PFSK-1 (cell line): ENCODE measurements around the gene CUBN.
A peak's percentile ranks its signal among the peaks of the same experiment; 100 is the strongest.

Experiments
- FOXP2 ChIP-seq: optimal IDR thresholded peaks from 2 replicates; pipeline ENCODE3; 2011; ENCODE audit warnings: borderline replicate concordance, control low read depth, inconsistent platforms; ENCODE audit not compliant: insufficient read depth; ENCODE audit errors: extremely low read length, extremely low read depth
- POLR2AphosphoS5 ChIP-seq: IDR thresholded peaks from 2 replicates; pipeline ENCODE4 v1.6.1; 2012; ENCODE audit warnings: low read depth, mild to moderate bottlenecking, control low read depth, low read length, moderate library complexity
- SIN3A ChIP-seq: IDR thresholded peaks from 2 replicates; pipeline ENCODE4 v1.6.1; 2012; ENCODE audit warnings: mild to moderate bottlenecking, low read length, moderate library complexity, borderline replicate concordance; ENCODE audit not compliant: insufficient read depth
- TAF1 ChIP-seq: IDR thresholded peaks from 2 replicates; pipeline ENCODE4 v1.6.1; 2012; ENCODE audit warnings: low read length, control low read depth, borderline replicate concordance; ENCODE audit not compliant: insufficient read depth
- TF ChIP-seq, protein P1 (sequence below), 2 experiments: IDR thresholded peaks; 2 replicates each; pipeline versions ENCODE4 v1.6.1 to v1.8.0; 2011 to 2012; ENCODE audit warnings: low read depth in 2 of 2, low read length in 2 of 2, control low read depth in 1 of 2, inconsistent platforms in 1 of 2, mild to moderate bottlenecking in 1 of 2, moderate library complexity in 1 of 2; ENCODE audit not compliant: insufficient read depth in 1 of 2

The CUBN gene

DNA sequence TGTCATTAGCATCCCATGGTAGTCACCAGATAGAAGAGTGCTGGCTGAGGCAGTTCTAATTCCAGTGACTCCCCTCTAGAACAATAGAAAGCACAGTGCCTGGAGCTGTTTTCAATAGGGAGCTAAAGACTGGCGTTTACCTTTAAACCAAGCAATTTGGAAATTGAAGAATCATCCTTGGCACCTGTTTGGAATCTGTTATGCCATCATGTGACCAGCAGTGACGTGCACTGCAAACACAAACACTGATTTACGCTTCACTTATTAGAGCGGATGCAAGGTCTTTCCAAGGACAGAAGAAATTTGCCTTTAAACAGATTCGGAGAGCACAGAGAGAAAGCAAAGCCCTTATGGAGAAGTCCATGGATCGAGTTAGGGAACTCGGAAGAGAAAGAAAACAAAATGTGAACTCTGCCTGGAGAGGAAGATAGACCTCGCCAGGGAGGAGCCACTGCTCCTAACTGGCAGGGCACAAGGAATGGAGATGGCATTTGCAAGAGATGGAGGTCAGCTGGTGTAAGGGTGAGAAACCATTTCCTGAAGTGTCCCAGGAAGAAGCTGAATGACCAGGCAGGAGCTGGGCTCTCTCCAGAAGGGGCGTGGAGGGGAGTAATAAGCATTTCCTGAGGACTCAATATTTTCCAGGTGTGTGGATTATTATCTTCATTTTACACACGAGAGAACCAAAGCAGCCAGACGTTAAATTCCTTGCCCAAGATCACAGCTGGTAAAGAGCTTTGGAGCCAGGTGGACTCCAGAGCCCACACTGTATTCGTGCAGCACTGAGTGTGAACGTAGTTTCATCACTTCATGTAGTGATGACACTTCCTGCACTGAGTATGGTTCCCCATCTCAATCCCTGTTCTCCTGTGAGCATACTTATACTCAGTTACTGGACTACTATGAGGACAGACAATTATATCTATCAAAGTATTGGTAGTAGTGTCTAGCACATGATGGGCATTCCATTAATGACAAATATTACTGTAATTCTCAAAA is 97.7 kb downstream of the CUBN start:
- TF ChIP-seq, protein P1, sequence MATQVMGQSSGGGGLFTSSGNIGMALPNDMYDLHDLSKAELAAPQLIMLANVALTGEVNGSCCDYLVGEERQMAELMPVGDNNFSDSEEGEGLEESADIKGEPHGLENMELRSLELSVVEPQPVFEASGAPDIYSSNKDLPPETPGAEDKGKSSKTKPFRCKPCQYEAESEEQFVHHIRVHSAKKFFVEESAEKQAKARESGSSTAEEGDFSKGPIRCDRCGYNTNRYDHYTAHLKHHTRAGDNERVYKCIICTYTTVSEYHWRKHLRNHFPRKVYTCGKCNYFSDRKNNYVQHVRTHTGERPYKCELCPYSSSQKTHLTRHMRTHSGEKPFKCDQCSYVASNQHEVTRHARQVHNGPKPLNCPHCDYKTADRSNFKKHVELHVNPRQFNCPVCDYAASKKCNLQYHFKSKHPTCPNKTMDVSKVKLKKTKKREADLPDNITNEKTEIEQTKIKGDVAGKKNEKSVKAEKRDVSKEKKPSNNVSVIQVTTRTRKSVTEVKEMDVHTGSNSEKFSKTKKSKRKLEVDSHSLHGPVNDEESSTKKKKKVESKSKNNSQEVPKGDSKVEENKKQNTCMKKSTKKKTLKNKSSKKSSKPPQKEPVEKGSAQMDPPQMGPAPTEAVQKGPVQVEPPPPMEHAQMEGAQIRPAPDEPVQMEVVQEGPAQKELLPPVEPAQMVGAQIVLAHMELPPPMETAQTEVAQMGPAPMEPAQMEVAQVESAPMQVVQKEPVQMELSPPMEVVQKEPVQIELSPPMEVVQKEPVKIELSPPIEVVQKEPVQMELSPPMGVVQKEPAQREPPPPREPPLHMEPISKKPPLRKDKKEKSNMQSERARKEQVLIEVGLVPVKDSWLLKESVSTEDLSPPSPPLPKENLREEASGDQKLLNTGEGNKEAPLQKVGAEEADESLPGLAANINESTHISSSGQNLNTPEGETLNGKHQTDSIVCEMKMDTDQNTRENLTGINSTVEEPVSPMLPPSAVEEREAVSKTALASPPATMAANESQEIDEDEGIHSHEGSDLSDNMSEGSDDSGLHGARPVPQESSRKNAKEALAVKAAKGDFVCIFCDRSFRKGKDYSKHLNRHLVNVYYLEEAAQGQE (IDR thresholded peaks at IDR 0.05; ENCODE audit: insufficient read depth in 1 of 2, low read depth in 2 of 2, low read length in 2 of 2) = no peak
- TF ChIP-seq FOXP2 (no peak), SIN3A (no peak), POLR2AphosphoS5 (no peak), TAF1 (no peak)

DNA sequence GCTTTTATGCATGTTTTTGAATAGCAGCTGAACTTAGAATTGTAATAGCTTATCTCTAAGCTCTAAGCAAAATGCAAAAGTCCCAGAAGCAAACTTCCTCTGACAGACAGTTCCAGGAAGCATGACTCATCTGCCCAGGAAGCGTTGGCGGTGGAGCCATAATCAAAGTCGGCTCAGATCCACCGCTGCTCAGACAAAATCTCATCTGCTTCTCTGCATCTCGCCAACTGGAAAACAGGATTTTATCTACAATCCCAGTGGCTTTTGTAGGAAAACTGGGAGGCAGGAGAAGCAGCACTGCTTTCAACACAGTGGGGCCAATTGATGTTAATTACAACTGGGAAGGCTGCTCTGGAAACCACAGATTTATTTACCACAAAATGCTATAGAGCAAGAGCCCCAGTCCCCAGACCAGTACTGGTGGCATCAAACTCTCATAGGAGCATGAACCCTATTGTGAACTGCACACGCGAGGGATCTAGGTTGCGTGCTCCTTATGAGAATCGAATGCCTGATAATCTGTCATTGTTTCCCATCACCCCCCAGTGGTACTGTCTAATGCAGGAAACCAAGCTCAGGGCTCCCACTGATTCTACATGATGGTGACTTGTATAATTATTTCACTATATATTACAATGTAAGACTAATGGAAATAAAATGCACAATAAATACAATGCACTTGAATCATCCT is 99.9 kb downstream of the CUBN start:
- TF ChIP-seq TAF1 (no peak), FOXP2 (peak; percentile 49)
- TF ChIP-seq, protein P1 (IDR thresholded peaks at IDR 0.05; ENCODE audit: insufficient read depth in 1 of 2, low read depth in 2 of 2, low read length in 2 of 2) = peak in 1 of 2 experiments; percentile 62; a peak in 1 of 4 replicates

DNA sequence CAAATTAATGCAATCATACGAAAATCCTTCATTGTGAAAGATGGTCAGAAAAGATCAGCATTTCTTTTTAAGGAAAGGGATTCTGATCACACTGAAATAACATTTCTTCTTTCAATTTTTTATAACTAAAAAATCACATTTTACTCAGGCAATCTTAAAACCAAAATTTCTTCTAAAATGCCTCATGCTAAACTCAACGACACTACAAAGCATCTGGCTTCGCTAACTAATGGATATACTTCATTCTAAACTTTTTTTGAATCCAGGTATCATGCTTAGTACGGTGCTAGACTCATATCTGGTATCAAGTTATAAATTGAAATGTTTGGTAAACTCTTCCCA is 100.4 kb downstream of the CUBN start:
- TF ChIP-seq FOXP2 (no peak), TAF1 (no peak), SIN3A (no peak), POLR2AphosphoS5 (no peak)
- TF ChIP-seq, protein P1 (IDR thresholded peaks at IDR 0.05; ENCODE audit: insufficient read depth in 1 of 2, low read depth in 2 of 2, low read length in 2 of 2) = no peak

DNA sequence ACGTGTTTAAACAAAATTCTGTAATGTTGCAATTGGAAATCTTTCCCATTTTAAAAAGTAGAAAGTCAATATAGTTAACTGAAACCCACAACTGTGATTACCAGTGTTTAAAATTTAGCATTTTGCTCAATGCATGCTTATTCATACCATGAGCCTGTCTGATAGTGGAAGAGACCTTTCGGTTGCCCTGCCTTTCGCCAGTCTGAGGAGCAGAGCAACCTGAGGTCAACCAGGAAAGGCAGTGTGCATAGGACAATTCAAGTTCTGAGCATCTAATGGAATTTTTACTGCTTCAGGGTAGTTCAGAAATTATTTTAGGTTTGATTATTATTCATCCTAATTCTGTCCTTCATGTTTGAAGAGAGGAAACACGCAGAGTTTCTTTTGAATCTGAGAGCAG is 100.8 kb downstream of the CUBN start:
- no peak for TF ChIP-seq TAF1
- TF ChIP-seq, protein P1 (IDR thresholded peaks at IDR 0.05; ENCODE audit: insufficient read depth in 1 of 2, low read depth in 2 of 2, low read length in 2 of 2) = no peak
- TF ChIP-seq SIN3A = no peak
- TF ChIP-seq FOXP2 = no peak
- TF ChIP-seq POLR2AphosphoS5 = no peak
